Panc1 (cell line): Measurements from ENCODE around the gene SFSWAP. TPM values are rescaled to one million over a fixed set of nuclear protein-coding genes. Genes with fewer than 3 reads are reported as not detected.
A peak's percentile ranks its signal among the peaks of the same experiment; 100 is the strongest.

Experiments used
- ATAC-seq: fragments of 200-7000 bp; cut with Tn5 transposase; 2 replicates; pipeline ENCODE4 v1.9.1; 2020; ENCODE audit warnings: mild to moderate bottlenecking, moderate library complexity
- BruUV-seq: library from RNA; stranded (reverse); fragments of 400-500 nt; replicated peaks from 2 replicates; lab custom pipeline; 2021; lab: Mats Ljungman, UMichigan
- CTCF ChIA-PET: fragments of 300-600 bp; sonication (Branson Sonifier 250); formaldehyde crosslinking; loops from one replicate; lab custom pipeline; 2022; ENCODE audit warnings: antibody characterized with exemption; lab: Charles Lee
- POLR2A ChIA-PET: fragments of 300-600 bp; sonication (Branson Sonifier 250); formaldehyde crosslinking; loops from one replicate; lab custom pipeline; 2022; ENCODE audit warnings: antibody characterized with exemption; lab: Charles Lee
- DNase-seq: peaks from one replicate; pipeline ENCODE4 v3.0.0-alpha.2; 2010; ENCODE audit warnings: low read depth, low spot score
- H3K27ac ChIP-seq: 2 replicates; pipeline ENCODE4 v1.5.1; 2011; ENCODE audit warnings: mild to moderate bottlenecking, low read length, inconsistent platforms
- H3K27me3 ChIP-seq: fragments of 200-500 bp; sonication (Bioruptor generic); 2 replicates; pipeline ENCODE4 v1.6.0; 2014; ENCODE audit warnings: low read length, inconsistent platforms; ENCODE audit not compliant: control insufficient read depth, insufficient read depth
- H3K36me3 ChIP-seq: fragments of 200-500 bp; sonication (Bioruptor generic); 2 replicates; pipeline ENCODE4 v1.5.1; 2014; ENCODE audit warnings: inconsistent platforms, mild to moderate bottlenecking, low read length, moderate library complexity; ENCODE audit not compliant: control insufficient read depth, insufficient read depth
- H3K4me1 ChIP-seq: 2 replicates; pipeline ENCODE4 v1.5.1; 2011; ENCODE audit warnings: inconsistent platforms, mild to moderate bottlenecking, low read length, moderate library complexity; ENCODE audit not compliant: control insufficient read depth, insufficient read depth
- H3K4me3 ChIP-seq, 2 experiments: 2 replicates each; pipeline ENCODE4 v1.5.1; 2011 to 2012; ENCODE audit warnings: low read depth in 2 of 2, low read length in 2 of 2, mild to moderate bottlenecking in 2 of 2, inconsistent platforms in 1 of 2, moderate library complexity in 1 of 2
- H3K9me3 ChIP-seq: fragments of 200-500 bp; sonication (Bioruptor generic); 2 replicates; pipeline ENCODE4 v1.5.1; 2014; ENCODE audit warnings: low read depth, mild to moderate bottlenecking, inconsistent platforms, low read length, moderate library complexity; ENCODE audit not compliant: control insufficient read depth, insufficient read depth
- CTCF ChIP-seq: fragments of 450-650 bp; IDR thresholded peaks from 2 replicates; pipeline ENCODE4 v1.5.1; 2017; ENCODE audit warnings: mild to moderate bottlenecking
- POLR2AphosphoS5 ChIP-seq: IDR thresholded peaks from 2 replicates; pipeline ENCODE4 v1.6.1; 2012; ENCODE audit warnings: mild to moderate bottlenecking, low read depth, low read length, moderate library complexity
- SIN3A ChIP-seq: IDR thresholded peaks from 2 replicates; pipeline ENCODE4 v1.6.1; 2012; ENCODE audit warnings: low read depth, mild to moderate bottlenecking, low read length, moderate library complexity, borderline replicate concordance; ENCODE audit not compliant: insufficient read depth
- TCF7L2 ChIP-seq: IDR thresholded peaks from 2 replicates; pipeline ENCODE4 v1.6.1; 2011; ENCODE audit warnings: mild to moderate bottlenecking, low read depth, low read length, inconsistent platforms
- in situ Hi-C: cut with HindIII; loops from 2 replicates; pipeline ENCODE4 v1.10.0; 2016; ENCODE audit warnings: low sequenced_read_pairs, low pct_unique_long_range_greater_than_20kb
- intact Hi-C: fragments of 100-400 bp; cut with micrococcal nuclease; formaldehyde crosslinking; loops from one replicate; pipeline ENCODE4 v1.10.0; 2022; ENCODE audit not compliant: unreplicated experiment
- total RNA-seq: library from RNA; stranded (reverse); gene quantifications from one replicate; pipeline ENCODE4 v1.2.1, GENCODE V29; 2021; ENCODE audit not compliant: unreplicated experiment
- TF ChIP-seq, protein P1 (sequence below), 2 experiments: IDR thresholded peaks; 2 replicates each; pipeline ENCODE4 v1.6.1; 2011 to 2012; ENCODE audit warnings: low read depth in 2 of 2, control low read depth in 1 of 2, low read length in 1 of 2, mild to moderate bottlenecking in 1 of 2, moderate library complexity in 1 of 2; ENCODE audit not compliant: insufficient read depth in 1 of 2

The SFSWAP gene
- total RNA-seq, 1 experiment from 2014 or later = 41.6 TPM

DNA sequence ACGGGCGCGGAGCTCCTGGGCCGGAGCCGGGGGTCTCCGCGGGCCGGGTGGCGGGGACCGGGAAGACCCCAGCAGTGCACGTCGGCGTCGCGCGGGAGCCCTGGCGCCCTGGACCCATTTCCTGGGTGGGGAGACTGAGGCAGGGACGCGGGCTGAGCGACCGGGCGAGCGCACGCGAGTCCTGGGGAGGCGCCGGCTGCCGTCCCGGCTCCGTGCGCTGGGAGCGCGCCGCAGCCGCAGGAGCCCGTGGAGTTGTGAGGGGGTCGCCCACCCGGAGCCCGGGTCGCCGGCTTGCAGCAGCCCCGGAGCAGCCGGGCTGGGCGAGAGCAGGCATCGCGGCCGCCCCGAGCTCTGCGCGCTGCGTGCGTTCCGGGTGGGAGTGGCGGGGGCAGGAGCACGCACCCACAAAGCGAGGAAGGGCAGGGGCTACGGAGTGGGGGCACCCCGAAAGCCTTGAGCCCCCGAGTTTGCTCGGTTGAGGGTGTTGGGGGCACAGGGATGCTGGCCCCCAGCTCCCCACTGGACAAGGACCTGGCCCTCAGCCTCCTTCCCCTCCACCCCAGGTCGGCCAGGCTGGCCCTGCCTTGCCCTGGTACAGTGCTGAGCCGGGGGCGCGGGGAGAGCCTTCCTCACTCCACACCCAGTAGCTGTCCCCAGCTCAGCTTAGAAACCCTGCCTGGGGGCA is 117.9 kb downstream of the SFSWAP start:
- Histone ChIP-seq H3K9me3 (no peaks in the 10 kb centered on the region), H3K27me3 (no peaks in the 10 kb centered on the region), H3K4me1 (peaks cover 14% of the 10 kb centered on the region), H3K27ac (peak overlapping the region; percentile 75), H3K36me3 (no peaks in the 10 kb centered on the region; the same call in 1 of the 2 replicates), H3K4me3 (peak overlapping the region; percentile 60 to 76)
- POLR2A ChIA-PET = no interaction called here
- CTCF ChIA-PET = no interaction called here
- DNase-seq (no peak), ATAC-seq (peak; percentile 59)
- no TSS peak for BruUV-seq
- in situ Hi-C loops (no loop called here), intact Hi-C loops (no loop called here)
- no peak for TF ChIP-seq CTCF
- TF ChIP-seq POLR2AphosphoS5 = peak; percentile 4; the same call in 1 of the 2 replicates
- 0 out of 2 replicates have a peak, but pooled peaks have one; percentile 42 for TF ChIP-seq SIN3A

DNA sequence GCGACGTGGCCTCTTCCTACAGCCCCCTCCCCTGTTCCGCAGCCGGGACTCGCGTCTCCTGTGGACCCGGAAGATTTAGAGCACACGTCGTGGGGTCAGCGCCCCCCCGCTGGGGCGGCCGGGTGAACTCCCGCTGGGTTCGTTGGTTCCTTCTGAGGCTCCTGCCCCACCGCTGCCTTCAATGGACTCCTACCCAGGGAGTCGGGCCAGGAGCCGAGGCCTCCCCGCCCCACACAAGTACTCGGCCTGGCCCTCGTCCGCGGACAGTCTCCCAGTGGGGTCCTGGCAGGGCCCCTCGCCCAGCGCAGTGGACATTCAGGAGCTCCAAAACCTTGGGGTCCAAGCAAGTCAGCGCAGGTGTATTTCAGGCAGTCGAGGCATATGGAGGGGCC is 118.5 kb downstream of the SFSWAP start:
- DNase-seq (no peak), ATAC-seq (peak; percentile 27)
- no TSS peak for BruUV-seq
- in situ Hi-C loops (no loop called here), intact Hi-C loops (no loop called here)
- Histone ChIP-seq H3K36me3 (no peaks in the 10 kb centered on the region; the same call in 1 of the 2 replicates), H3K9me3 (no peaks in the 10 kb centered on the region), H3K4me1 (peaks cover 14% of the 10 kb centered on the region), H3K27ac (peak overlapping the region; percentile 75), H3K27me3 (no peaks in the 10 kb centered on the region), H3K4me3 (peak overlapping the region; percentile 60 to 76)
- TF ChIP-seq SIN3A (no peak), TCF7L2 (no peak), POLR2AphosphoS5 (no peak), CTCF (no peak)
- TF ChIP-seq, protein P1, sequence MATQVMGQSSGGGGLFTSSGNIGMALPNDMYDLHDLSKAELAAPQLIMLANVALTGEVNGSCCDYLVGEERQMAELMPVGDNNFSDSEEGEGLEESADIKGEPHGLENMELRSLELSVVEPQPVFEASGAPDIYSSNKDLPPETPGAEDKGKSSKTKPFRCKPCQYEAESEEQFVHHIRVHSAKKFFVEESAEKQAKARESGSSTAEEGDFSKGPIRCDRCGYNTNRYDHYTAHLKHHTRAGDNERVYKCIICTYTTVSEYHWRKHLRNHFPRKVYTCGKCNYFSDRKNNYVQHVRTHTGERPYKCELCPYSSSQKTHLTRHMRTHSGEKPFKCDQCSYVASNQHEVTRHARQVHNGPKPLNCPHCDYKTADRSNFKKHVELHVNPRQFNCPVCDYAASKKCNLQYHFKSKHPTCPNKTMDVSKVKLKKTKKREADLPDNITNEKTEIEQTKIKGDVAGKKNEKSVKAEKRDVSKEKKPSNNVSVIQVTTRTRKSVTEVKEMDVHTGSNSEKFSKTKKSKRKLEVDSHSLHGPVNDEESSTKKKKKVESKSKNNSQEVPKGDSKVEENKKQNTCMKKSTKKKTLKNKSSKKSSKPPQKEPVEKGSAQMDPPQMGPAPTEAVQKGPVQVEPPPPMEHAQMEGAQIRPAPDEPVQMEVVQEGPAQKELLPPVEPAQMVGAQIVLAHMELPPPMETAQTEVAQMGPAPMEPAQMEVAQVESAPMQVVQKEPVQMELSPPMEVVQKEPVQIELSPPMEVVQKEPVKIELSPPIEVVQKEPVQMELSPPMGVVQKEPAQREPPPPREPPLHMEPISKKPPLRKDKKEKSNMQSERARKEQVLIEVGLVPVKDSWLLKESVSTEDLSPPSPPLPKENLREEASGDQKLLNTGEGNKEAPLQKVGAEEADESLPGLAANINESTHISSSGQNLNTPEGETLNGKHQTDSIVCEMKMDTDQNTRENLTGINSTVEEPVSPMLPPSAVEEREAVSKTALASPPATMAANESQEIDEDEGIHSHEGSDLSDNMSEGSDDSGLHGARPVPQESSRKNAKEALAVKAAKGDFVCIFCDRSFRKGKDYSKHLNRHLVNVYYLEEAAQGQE (IDR thresholded peaks at IDR 0.05; ENCODE audit: insufficient read depth in 1 of 2, low read depth in 2 of 2, low read length in 1 of 2) = no peak
- POLR2A ChIA-PET = no interaction called here
- CTCF ChIA-PET = no interaction called here
